Vagina (tissue), 2 donors: ENCODE measurements around the gene IFIT3.

Experiments
- CTCF ChIP-seq, 3 experiments: fragments of 450-650 bp in 2 of 3; fragments of 200-600 bp in 1 of 3; sonication (generic) in 1 of 3; IDR thresholded peaks; one replicate each; pipeline ENCODE4 v1.5.1; 2017 to 2019; ENCODE audit warnings: antibody characterized with exemption in 3 of 3, mild to moderate bottlenecking in 2 of 3, moderate library complexity in 2 of 3
- POLR2A ChIP-seq, 2 donors: fragments of 450-650 bp; IDR thresholded peaks; one replicate each; pipeline ENCODE4 v1.6.1; 2017; ENCODE audit warnings: antibody characterized with exemption in 2 of 2, mild to moderate bottlenecking in 2 of 2, moderate library complexity in 2 of 2

- no peak for TF ChIP-seq CTCF (IDR thresholded peaks at IDR 0.05)
- no peak for TF ChIP-seq POLR2A (IDR thresholded peaks at IDR 0.05)
These were observed 23.6 kb downstream of the IFIT3 start for GRCh38 chr10:89351412-89351779.
